Measurements from ENCODE around the gene PMFBP1.
"Not testable (repeated sequence)": the region's sequence is repeated elsewhere in the genome, so short reads cannot be mapped to it uniquely, and the experiment has no call there.

The PMFBP1 gene

DNA sequence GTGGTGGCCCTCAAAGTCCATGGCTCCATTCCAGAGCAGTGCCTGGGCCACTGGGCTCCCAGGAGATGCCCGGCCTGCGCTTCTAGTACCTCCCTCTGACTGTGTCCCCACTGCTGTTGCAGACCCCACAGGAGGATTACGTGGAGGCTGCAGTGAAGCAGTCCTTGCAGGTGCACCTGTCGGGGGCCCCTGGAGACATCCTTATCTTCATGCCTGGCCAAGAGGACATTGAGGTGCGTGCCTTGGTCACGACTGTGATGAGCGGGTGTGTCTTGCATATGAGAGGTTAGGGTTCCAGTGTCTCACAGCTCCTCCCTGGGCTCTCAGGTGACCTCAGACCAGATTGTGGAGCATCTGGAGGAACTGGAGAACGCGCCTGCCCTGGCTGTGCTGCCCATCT, 67.0 kb downstream of the PMFBP1 start:
- no peak for DNase-seq (ENCODE audit: low spot score)

DNA sequence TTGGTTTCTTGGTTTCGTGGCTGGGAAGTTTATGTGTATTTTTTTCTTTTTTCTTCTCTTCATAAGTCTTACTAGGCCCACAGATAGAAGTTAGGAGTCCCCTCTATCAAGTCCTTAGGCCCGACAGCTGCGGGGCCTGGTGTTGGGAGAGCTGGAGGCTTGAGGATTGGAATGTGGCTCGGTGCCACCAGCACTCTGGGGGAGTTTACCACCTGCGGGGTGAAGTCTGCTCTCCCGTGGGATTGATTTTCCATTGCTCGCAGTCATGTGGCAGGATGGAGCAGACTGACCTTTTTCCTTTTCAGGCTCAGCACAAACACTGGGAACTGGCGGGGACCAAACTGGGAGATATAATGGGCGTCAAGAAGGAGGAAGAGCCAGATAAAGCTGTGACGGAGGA, 70.8 kb downstream of the PMFBP1 start:
- no peak for DNase-seq (ENCODE audit: low spot score)

DNA sequence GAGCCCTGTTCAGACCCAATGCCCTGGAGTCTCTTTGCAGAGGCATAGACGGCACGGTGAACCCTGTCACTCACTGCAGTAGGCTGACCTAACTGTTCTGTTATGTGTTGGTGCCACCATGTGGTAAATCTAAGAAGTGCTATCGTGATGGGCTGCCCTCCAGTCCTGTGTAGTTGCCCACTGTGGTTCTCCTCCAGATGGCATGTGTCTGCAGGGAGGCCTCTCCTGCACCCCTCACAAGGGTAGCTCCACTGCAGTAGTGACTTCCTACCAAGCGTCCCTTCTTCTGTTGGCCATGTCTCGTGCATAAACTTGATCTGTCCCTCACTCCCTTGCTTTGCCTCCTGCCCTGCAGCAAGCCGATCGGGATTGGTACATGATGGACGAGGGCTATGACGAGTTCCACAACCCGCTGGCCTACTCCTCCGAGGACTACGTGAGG, 72.6 kb downstream of the PMFBP1 start:
- DNase-seq (ENCODE audit: low spot score) = peak; percentile 85

DNA sequence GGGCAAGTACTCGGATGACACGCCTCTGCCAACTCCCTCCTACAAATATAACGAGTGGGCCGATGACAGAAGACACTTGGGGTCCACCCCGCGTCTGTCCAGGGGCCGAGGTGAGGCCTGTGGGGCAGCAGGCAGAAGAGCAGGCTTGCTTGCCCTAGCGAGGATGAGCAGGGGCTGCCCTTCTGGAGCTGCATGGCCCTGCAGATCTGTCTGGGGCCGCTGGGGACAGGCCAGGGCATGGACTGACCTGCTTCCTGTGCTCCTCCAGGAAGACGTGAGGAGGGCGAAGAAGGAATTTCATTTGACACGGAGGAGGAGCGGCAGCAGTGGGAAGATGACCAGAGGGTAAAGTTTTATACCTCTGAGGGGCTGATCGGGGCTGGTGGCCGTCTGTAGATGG, 73.0 kb downstream of the PMFBP1 start:
- DNase-seq (ENCODE audit: low spot score) = no peak

DNA sequence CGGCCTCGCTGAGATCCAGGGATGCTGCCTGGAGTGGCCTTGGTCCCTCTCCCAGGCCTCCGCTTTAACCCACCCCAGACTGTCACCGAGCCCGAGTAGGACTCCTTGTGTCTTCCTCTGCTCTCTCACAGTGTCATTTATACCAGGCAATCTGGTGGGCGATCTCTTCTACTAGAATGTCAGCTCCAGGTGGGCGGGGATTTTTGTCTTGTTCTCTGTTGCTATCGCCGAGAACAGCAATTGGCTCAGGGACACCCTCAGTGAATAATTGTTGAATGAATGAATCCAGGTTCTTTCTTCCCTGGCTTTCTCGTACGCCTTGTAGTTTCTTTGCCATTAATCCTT, 77.7 kb downstream of the PMFBP1 start:
- DNase-seq (ENCODE audit: low spot score) = no peak

DNA sequence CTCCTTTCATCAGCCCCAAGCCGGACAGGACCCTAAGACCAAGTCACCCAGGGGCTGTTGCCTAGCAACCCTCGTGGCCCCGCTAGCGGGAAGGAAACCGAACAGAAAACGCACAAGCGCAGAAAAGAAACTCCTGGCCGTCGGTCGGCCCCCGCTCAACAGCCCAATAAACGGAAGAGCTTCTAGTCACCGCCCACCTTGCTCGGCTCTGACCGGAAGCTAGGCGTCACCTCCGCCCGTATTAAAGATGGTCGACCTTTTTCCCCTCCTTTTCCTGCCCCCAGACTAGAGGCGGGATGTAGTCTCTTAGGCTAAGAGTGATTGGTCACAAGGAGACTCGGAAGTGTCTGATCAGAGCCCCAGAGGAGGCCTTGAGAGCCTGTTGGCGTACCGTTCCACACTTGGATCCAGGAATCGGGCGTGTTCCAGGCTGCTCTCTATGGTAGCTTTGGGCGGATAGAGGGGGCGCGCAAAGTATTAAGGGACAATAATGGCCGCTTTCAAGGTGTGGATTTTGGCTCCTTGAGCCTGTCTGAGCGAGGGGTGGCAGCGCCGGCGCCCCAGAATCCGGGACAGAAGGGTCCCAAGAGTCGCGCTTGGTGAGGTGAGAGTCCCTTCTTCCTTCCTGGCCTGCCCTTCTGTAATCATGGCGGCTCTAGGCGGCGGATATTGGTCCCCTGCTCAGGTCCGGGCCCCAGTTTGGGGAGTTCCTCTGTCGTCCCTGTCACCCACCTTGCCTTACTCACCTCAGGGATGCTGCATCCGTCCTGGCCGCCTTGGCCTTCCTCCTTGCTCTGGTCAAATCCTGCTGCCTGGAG, 78.3 kb downstream of the PMFBP1 start, which contains the start of the genes DHX38 and TXNL4B:
Gene DHX38, plus strand, starts transcription at position 400 of the 818 bp plus-strand sequence. CDS start 2,311 bp downstream, outside the sequence.
Gene TXNL4B, minus strand, starts transcription at position 173 of the 818 bp plus-strand sequence. CDS start 2,871 bp downstream, outside the sequence.
- peak; percentile 97 for DNase-seq (ENCODE audit: low spot score)

DNA sequence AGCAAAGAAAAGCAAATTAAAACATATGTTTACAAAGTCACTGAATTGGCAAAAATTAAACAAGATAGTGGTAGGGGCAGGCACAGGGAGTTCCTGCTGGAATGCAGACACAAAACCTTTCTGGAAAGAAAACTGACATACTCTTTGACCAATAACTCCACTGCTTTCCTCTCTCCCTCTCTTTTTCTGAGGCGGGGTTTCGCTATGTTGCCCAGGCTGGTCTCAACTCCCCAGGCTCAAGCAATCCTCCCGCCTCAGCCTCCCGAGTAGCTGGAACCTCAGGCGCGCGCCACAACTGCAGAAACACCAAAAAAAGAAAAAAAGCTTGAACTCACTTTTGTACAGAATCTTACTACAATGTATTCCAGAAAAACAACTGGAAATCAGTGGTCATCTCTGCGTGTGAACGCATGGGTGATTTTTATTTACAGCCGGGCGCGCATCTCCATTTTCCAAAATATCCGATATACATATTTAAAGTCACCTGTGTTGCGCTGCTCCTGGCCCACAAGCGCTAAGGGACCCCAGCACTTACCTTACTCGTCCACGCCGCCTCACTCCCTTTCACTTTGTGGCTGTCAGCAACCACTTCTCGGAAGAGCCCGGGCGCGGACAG, 79.0 kb downstream of the PMFBP1 start:
- no peak for DNase-seq (ENCODE audit: low spot score)

DNA sequence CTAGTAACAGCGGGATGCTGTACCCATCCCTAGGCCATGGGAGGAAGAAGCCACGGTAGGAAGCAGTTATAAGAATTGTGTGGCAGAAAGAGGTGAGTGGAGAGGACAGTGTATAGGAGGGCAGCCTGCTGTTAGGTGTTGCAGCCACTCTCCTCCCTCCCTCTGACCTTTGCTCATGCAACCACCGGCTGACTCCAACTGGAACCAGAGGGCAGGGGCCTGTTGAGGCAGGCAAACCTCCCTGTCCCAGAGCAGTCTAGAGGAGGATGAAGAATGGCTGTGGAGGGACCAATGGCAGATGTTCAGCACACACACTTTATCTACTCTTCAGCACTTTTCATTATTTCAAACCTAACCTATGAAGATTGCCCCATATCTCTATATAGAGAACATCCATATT, 80.7 kb downstream of the PMFBP1 start:
- DNase-seq (ENCODE audit: low spot score) = no peak

DNA sequence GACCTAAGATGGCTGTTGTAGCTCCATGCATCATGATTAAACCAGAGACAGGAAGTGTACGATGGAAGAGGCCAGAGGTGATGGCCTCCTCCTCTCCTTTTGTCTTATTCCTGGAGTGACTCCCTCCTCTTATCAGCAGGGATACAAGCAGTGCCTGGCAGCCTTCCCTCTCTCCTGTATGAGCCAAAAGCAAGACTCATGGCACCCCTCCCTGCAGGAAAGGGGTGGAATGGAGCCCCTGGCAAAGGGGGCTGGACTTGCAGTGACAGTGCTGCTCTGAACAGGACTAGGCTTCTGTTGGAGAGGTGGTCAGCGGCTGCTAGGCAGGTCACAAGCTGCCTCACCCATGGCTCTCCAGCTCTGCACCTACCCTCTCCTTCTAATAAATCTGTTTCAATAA, 87.0 kb downstream of the PMFBP1 start:
- no peak for DNase-seq (ENCODE audit: low spot score)

DNA sequence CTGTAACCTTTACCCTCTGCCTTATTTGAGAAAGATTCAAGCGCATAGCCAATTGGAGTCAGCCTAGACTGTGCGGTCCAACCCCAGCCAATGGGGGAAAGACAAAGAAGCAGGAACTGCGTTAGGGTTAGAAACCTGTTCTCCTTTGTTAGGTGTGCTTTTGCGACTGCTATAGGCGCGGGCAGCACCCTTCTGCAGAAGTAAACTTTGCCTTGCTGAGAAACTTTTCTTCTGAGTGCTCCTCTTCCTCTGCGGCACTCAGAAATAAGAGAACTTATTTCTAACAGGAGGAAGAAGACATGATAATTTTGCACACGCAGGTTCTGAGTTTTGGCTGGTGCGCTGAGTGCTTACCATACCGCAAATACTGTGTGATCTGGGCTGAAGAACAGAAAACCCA, 87.5 kb downstream of the PMFBP1 start:
- DNase-seq (ENCODE audit: low spot score) = no peak

DNA sequence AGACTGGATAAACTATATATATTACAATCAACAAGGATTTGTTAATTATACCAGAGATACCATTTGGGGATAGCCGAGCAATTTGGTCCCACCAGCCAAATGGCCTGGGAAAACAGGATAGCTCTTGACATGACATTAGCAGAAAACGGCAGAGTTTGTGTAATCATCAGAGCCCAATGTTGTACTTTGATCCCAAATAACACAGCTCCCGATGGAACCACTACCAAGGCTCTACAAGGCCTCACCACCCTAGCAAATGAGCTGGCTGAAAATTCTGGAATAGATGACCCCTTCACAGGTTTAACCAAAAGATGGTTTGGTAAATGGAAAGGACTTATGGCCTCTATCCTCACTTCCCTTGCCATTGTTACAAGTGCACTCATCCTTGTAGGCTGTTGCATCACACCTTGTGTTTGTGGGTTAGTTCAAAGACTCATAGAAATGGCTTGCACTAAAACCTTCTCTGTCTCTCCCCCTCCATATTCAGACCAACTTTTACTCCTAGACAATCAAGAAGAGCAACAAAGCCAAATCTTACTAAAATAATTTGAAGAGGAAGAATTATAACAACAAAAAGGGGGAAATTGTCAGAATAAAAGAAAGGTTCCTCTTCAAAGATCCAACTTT, 88.1 kb downstream of the PMFBP1 start:
- no peak for DNase-seq (ENCODE audit: low spot score)

DNA sequence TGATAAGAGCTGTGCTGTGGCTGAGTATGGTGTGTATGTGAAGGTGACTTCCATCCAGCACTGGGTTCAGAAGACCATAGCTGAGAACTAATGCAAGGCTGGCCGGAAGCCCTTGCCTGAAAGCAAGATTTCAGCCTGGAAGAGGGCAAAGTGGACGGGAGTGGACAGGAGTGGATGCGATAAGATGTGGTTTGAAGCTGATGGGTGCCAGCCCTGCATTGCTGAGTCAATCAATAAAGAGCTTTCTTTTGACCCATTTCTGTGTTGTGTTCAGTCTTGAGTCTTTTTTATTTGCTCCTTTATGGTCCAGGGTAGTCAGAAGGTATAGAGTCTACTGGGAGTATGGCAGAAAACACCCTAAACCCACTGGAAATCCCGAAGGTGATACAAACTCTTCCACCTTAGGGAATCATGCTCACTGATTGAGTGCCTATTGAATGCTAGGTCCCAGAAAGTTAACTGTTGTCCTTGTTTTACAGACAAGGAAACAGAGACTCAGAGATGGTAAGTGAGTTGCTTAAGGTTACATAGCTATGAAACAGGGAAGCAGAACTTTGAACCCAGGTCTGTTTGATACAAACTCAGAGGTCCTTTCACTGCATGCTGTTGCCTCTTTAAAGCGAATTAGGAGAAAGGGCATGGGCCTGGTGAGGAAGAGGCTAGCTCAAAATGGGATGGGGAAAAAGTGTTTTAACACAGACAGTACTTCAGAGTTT, 94.8 kb downstream of the PMFBP1 start:
- DNase-seq (ENCODE audit: low spot score) = not testable (repeated sequence)

DNA sequence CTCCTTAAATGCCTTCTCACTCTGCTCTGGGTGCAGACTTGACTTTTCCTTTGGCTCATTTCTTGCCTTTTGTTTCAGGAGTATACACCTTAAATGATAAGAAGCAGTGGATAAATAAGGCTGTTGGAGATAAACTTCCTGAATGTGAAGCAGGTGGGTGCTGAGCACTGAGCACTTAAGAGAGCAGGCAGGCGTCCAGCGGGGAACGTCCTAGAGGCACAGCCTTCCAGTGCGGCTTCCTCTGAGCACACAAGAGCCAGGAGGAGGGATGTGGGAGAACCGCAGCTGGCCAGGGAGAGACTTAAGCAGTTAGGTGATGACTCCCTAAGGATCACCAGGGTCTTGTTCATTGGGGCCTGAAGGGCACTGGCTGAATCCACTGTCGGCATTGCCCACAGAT, 96.9 kb downstream of the PMFBP1 start:
- not testable (repeated sequence) for DNase-seq (ENCODE audit: low spot score)

DNA sequence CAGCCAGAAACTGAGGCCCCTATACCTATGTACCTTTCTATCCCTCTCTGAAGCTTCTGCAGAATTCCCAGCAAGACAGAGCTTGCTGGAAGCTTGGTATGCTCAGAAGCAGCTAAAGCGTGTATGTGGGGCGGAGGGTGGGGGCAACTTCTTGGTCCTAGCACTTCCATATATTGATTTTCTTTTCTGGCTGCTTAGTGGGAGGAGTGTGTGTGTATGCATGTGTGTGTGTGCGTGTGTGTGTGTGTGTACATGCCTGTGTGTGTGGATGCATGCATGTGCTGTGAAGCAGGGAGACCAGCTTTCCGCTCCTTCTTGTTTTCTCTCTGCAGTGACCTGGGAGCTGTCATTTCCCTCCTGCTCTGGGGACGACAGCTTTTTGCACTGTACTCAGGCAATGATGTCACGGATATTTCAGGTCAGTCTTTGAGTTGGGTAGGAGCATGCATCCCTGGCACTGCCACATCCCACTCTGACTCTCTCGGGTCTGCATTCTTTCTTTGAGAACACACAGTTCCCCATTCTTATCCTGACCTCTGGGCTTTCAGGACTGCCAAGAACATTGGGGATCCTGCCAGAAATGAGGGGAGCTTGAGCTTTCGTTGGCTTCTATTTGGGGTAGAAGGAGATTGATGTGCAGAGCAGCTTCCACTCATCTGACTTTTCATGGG, 98.3 kb downstream of the PMFBP1 start:
- no peak for DNase-seq (ENCODE audit: low spot score)

DNA sequence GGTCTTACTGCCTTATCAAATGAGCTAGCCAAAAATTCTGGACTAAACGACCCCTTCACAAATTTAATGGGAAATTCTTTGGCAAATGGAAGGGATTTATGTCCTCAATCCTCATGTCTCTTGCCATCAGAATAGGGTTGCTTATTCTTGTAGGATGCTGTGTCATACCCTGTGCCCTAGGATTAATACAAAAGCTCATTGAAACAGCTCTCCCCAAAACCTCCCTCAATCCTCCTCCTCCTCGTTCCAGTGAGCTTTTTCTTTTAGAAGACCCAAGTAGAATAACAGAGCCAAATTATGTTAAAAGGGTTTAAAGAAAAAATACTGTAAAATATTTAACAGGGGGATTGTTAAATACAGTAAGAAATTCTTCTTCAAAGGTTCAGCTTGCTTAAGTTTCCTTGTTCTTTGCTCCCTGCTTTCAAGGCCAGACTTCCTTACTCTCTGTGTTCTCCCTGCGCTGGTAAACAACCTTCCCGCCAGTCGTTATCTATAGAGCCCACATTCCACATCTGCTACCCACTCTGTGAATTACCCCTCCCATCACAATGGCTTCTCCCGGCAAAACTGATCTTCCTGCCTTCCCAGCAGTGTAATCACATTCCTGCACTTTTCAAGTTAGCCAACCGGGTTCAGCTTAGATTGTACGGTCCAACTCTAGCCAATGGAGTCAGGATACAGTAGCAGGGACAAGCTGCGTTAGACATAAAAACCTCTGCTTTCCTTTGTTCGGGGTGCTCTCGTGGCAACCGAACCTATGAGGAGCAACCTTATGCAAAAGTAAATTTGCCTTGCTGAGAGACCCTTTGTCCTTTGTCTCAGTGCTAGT, 99.2 kb downstream of the PMFBP1 start:
- no peak for DNase-seq (ENCODE audit: low spot score)

Measured in HuH-7.5 (cell line).